ENCODE data around the gene SELE.
"Not testable (repeated sequence)": the region's sequence is repeated elsewhere in the genome, so short reads cannot be mapped to it uniquely, and the experiment has no call there.

SELE gene

DNA sequence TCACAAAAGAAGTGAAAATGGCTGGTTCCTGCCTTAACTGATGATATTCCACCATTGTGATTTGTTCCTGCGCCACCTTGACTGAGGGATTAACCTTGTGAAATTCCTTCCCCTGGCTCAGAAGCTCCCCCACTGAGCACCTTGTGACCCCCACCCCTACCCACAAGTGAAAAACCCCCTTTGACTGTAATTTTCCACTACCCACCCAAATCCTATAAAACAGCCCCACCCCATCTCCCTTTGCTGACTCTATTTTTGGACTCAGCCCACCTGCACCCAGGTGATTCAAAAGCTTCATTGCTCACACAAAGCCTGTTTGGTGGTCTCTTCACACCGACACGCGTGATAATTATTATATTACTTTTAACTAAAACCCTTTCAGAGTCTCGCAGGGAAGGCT, 45.5 kb downstream of the SELE start:
- H3K9me3 Mint-ChIP-seq, H3K27ac Mint-ChIP-seq, H3K4me3 Mint-ChIP-seq, CTCF ChIA-PET, DNase-seq, H3K27me3 Mint-ChIP-seq: not testable (repeated sequence)
- peaks cover 30% of the 10 kb centered on the region for H3K36me3 Mint-ChIP-seq
- H3K4me1 Mint-ChIP-seq, result peaks cover 50% of the 10 kb centered on the region

DNA sequence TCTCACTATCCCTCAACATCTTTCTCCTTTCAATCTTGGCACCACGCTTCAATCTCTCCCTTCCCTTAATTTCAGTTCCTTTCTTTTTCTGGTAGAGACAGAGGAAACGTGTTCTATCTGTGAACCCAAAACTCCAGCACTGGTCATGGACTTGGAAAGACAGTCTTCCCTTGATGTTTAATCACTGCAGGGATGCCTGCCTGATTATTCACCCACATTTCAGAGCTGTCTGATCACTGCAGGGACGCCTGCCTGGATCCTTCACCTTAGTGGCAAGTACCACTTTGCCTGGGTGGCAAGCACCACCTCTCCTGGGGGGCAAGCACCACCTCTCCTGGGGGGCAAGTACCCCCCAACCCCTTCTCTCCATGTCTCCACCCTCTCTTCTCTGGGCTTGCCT, 50.2 kb downstream of the SELE start:
- CTCF ChIA-PET, result interaction anchor here (1.1 to 3.5 kb wide), 2 partner anchors 29 to 82 kb away, joined by 4 to 15 read pairs; no protein-coding TSS in a partner anchor
- Mint-ChIP-seq H3K27ac (no peak overlapping the region), H3K4me1 (peaks cover 40% of the 10 kb centered on the region)

DNA sequence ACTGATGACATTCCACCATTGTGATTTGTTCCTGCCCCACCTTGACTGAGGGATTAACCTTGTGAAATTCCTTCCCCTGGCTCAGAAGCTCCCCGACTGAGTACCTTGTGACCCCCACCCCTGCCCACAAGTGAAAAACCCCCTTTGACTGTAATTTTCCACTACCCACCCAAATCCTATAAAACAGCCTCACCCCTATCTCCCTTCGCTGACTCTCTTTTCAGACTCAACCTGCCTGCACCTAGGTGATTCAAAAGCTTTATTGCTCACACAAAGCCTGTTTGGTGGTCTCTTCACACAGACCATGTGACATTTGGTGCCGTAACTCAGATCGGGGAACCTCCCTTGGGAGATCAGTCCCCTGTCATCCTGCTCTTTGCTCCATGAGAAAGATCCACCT, 50.7 kb downstream of the SELE start:
- CTCF ChIA-PET, result interaction anchor here (1.1 to 3.5 kb wide), 3 partner anchors 13 to 82 kb away, joined by 3 to 15 read pairs (median 4); no protein-coding TSS in a partner anchor
- not testable (repeated sequence) for DNase-seq, H3K4me3 Mint-ChIP-seq, H3K27ac Mint-ChIP-seq, H3K36me3 Mint-ChIP-seq, H3K9me3 Mint-ChIP-seq, H3K27me3 Mint-ChIP-seq
- H3K4me1 Mint-ChIP-seq, result peaks cover 37% of the 10 kb centered on the region

More for the DNA sequence above, 50.2 kb downstream of the SELE start:
- Mint-ChIP-seq H3K27me3 (no peaks in the 10 kb centered on the region), H3K36me3 (peaks cover under 1% of the 10 kb centered on the region), H3K4me3 (no peak overlapping the region), H3K9me3 (no peaks in the 10 kb centered on the region)
- DNase-seq, result no peak

DNA sequence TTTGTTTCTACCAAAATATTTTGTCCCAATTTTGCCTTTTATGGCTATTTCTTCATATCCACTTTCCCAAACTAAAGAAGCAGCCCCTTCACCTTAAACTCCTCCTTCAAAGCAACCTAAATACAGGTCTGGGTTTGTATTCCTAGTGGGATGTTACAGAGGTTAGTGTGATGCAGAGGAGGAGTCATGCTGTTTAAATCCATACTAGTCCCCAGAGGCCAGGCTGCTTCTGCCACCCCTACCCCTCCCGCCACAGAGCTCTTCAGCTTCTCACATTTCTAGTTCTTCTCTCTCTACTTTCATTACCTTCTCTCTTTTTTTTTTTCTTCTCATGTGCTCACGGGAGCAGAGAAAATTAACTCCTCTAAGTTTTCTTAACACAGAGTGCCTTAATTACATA, 51.8 kb downstream of the SELE start:
- Mint-ChIP-seq H3K27ac (no peak overlapping the region), H3K4me1 (peaks cover 43% of the 10 kb centered on the region)
- DNase-seq, result no peak

DNA sequence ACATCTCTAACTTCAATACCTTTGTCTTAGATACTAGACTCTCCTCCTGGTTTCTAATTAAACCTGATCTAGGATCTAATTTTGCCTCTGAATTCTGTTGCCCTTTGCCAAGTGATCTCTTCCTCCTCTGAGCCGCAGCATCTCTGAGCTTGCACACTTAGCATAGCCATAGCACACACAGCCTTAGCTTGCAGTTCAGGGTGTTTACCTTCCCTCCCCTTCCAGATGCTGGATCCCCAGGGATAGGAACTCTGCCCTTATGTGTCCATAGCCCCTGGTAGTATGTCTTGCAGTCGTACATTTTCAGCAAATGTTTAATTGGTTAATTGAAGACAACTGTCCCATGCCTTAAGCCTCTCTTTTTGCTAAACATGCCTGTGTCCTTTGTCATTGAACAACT, 52.7 kb downstream of the SELE start:
- H3K4me3 Mint-ChIP-seq, result no peak overlapping the region
- no peak for DNase-seq
- peaks cover 52% of the 10 kb centered on the region for H3K4me1 Mint-ChIP-seq
- no peaks in the 10 kb centered on the region for H3K36me3 Mint-ChIP-seq
- no peaks in the 10 kb centered on the region for H3K27me3 Mint-ChIP-seq
- H3K27ac Mint-ChIP-seq, result peak overlapping the region; percentile 35
- CTCF ChIA-PET, result interaction anchor here (0.8 to 3.5 kb wide), 6 partner anchors 9 to 95 kb away, joined by 3 to 15 read pairs (median 6); partner anchors contain the start of gene F5
- no peaks in the 10 kb centered on the region for H3K9me3 Mint-ChIP-seq

More for the DNA sequence above, 51.8 kb downstream of the SELE start:
- Mint-ChIP-seq H3K27me3 (no peaks in the 10 kb centered on the region), H3K36me3 (no peaks in the 10 kb centered on the region), H3K9me3 (no peaks in the 10 kb centered on the region), H3K4me3 (no peak overlapping the region)
- CTCF ChIA-PET, result interaction anchor here (0.8 to 3.5 kb wide), 7 partner anchors 9 to 96 kb away, joined by 3 to 15 read pairs (median 3); partner anchors contain the start of gene F5

DNA sequence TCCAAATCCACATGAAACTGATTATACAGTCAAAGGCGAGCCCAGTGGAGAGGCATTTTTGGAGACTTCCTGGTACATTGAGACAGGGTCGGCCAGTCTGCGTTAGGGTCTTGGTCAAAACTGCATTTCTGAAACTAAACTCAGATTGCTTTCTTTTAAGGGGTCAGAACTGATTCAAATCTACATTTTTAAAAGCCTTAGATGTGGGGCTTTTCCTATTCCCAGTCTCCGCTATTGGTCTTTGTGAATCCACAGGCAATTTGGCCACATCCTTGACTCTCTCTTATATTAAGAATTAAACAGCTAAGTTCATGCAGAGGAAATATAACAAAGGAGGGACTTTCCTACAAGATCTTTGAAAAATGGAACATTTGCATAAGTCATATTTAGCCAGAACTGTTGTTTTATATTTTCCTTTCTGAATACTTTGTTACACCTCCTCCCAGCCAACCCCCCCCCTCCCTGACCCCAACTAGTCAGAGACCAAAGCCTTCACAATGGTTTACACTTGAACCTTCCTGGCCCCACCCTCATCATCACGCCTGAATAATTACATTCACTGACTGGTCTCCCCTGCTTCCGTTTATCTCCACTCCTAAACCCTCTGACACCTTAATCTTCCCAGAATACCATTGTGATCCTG, 53.4 kb downstream of the SELE start:
- Mint-ChIP-seq H3K27me3 (no peaks in the 10 kb centered on the region), H3K9me3 (no peaks in the 10 kb centered on the region), H3K36me3 (no peaks in the 10 kb centered on the region), H3K4me1 (peaks cover 58% of the 10 kb centered on the region), H3K27ac (peak overlapping the region; percentile 35), H3K4me3 (no peak overlapping the region)
- DNase-seq, result no peak
- CTCF ChIA-PET, result interaction anchor here (1.2 to 3.5 kb wide), 7 partner anchors 10 to 94 kb away, joined by 3 to 15 read pairs (median 7); partner anchors contain the start of gene F5

DNA sequence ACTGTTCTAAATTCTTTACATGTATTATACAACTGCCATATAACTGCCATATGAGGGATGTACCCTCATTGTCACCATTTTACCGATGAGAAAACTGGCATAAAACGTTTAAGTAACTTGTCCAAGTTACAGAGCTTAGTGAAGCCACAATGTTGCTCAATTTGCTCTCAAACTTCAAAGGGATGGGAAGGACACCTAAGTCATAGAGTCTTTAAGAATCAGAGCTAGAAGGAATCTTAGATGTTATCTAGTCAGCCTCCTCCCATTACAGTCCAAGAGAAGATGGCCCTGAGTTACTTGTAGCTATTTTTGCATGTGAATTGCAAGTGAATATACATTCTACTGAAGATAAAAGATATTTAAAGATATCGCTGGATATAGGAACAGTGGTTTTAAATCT, 54.2 kb downstream of the SELE start:
- no peaks in the 10 kb centered on the region for H3K36me3 Mint-ChIP-seq
- no peaks in the 10 kb centered on the region for H3K9me3 Mint-ChIP-seq
- CTCF ChIA-PET, result interaction anchor here (1.2 to 1.9 kb wide), 4 partner anchors 9 to 93 kb away, joined by 3 to 8 read pairs (median 6); partner anchors contain the start of gene F5
- peaks cover 59% of the 10 kb centered on the region for H3K4me1 Mint-ChIP-seq
- H3K27me3 Mint-ChIP-seq, result no peaks in the 10 kb centered on the region
- DNase-seq, result no peak
- peak overlapping the region; percentile 13 for H3K27ac Mint-ChIP-seq
- H3K4me3 Mint-ChIP-seq, result no peak overlapping the region

DNA sequence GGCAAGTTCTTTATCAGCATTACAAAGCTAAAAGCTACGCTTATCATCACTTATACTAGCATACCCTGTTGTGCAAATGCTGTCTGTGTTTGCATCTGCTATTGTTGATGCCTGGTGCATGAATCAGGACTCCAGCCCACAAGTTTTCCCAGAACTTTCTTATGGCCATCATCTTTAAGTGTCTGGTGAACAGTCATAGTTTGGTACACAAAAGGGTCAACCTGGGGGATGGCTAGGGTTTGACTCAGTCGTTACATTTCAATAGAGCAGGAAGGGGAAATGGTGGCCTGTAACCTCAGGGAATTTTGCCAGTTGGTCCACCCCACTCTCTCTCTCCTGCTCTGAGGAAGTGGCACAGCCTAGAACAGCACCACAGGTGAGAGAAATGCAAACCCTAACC, 57.9 kb downstream of the SELE start:
- no peak for DNase-seq
- Mint-ChIP-seq H3K4me3 (no peak overlapping the region), H3K27me3 (no peaks in the 10 kb centered on the region), H3K36me3 (peaks cover 10% of the 10 kb centered on the region), H3K4me1 (peaks cover 53% of the 10 kb centered on the region), H3K9me3 (peaks cover 12% of the 10 kb centered on the region), H3K27ac (no peak overlapping the region)
- CTCF ChIA-PET, result no interaction called here
